ENCODE data around the gene SYN1.

The SYN1 gene

DNA sequence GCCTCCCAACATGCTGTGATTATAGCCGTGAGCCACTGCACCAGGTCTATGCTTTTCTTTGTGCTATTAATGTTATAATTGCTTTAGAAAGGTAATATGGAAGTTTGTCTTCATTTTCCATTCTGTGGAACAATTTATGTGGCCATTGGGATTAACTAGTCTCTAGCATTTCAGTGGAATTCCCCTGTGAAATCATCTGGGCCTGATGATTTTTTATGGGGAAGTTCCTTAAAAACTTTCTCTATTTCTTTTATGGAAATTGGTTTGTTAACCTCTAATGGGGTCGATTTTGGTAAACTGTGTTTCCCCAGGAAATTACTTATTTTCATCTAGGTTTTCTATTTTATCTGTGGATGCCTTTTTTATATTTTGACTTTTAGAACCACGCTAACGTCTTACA is 26.1 kb downstream of the SYN1 start:
- DNase-seq: no peak

DNA sequence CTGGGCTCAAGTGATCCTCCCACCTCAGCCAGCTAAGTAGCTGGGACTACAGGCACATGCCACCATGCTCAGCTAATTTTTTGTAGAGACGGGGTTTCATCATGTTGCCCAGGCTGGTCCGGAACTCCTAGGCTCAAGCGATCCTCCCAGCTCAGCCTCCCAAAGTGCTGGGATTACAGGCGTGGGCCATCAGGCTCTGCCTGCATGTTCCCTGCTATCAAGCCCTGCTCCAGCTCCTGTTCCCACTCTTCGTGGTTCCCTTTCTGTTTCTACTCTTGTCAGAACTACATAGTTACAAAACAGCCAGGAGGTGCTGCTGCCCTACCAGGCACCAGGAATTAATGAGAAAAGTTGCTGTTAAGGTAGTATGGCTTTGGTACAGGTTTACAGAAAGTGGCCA is 28.7 kb downstream of the SYN1 start:
- no peak for DNase-seq

DNA sequence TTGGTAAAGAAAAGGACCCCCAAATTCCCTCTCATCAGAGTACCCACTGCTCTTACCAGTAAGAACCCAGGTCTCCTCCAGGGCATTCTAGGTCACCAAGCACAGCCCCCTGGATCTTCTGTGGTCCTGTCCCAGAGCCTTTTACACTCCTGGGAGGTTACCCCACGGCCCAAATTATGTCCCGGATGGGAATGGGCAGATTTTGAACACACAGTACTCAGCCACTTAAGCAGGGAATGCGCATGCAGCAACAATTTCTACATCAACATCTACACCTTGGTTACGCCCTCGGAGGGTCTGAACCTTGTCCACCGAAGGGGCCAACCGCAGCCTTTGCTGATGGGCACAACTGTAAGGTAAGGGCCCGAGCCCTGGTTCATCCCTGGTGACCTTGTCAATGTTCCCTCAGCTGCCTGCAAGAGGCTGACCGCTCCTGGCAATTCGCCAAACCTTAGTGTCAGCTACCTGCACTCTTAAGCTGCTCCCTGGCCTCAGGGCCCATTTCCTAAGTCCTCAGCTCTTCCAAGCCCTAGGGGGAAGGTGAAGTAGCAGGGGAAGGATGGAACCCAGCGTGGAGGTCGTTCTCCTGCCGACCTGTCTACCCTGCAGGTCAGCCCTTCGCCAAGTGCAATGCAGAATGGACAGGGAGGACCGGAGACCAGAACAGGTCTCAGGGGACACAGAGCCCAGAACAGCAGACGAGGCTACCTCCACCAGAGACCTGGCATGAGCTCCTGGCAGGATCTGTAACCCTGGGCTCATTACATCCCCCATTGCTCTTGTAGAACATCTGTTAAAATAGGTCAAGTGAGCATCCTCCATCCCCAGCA is 31.5 kb downstream of the SYN1 start:
- no peak for DNase-seq

DNA sequence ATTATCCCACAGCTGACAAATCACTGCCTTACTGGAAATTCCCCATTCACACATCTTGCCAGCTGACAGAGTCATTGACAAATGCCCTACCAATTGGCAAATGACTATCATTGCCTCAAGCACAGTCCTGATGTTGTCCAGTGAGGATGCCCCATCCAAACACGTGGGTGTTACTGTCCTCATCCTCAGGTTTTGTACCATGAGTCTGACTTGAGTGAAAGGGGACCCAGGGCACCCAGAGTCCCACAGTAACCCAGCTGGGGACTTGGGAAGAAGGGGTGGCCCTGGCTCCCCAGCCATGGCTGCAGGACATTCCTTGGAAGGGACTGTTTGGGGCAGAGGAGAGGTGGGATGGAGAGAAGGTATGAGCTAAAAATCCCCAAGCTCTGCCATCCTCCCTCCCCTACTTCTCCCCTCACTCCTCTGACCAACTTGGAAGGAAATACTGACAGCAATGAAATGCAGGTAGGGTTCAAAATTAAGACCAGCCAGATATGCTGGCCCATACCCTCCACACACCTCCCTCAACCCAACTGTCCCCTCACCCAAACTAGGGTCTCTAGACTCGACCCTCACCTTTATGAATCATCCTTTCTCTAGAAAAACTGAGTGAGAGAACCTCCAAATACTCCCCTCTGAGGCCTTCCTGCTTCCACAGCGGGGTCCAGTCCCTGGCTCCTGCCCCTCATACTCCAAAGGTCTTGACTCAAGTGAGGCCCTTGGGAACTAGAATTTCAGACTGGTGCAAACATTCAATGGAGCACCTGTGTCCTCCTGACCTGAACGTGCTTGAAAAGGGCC is 32.4 kb downstream of the SYN1 start:
- no peak for DNase-seq

DNA sequence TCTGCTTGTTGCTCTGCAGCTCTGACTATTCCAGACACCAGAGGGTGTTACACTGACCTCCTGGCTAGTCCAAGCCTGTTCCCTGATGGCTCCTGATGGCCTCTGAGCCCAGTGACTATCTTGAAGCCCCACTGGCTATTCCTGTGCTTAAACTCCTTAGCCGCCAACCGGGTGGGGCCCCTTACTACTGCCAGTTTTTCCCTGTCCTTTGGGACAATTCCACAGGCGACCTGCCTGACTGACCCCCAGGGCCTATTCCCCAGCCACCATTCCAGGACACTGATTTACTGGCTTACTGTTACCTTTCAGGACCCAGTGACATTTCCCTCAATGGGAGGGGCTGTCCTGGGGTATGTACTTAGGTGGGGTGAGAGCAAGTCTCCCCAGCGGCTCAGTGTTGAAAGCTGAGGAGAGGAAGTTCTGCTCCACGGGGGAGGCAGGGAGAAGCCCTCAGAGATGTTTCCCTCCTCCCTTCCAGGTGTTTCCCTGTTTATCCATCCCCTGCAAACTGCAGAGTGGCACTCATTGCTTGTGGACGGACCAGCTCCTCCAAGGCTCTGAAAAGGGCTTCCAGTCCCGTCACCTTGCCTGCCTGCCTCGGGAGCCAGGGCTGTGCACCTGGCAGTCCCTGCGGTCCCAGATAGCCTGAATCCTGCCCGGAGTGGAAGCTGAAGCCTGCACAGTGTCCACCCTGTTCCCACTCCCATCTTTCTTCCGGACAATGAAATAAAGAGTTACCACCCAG is 33.4 kb downstream of the SYN1 start:
- no peak for DNase-seq

DNA sequence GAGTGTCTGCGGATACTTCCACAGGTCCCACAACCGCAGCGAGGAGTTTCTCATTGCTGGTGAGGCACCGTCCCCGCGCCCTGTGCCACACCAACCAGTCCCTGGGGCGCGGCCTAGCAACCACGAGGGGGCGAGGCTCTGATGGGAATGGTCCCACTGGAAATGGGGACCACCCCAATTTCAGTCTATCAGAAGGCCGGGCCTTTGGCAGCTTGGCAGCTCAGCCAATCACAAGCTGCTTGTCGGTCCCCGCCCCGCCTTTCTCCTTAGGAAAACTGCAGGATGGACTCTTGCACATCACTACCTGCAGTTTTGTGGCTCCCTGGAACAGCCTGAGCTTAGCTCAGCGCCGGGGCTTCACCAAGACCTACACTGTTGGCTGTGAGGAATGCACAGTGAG is 34.4 kb downstream of the SYN1 start:
- no peak for DNase-seq

DNA sequence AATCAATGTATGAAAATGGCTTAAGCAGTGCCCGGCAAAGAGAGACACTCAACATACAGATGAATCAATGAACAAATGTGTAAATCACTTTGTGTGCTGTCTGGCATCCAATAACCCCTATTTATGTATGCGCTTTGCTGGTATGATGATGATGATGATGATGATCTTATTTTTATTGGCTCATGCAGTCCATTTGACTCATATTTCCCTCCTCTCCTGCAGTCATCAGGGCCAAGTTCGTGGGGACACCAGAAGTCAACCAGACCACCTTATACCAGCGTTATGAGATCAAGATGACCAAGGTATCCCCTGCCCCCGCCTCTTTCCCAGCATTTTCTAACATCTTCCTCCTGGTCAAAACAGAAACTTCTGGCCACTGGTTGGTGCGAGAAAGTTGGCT is 34.9 kb downstream of the SYN1 start:
- DNase-seq: no peak

DNA sequence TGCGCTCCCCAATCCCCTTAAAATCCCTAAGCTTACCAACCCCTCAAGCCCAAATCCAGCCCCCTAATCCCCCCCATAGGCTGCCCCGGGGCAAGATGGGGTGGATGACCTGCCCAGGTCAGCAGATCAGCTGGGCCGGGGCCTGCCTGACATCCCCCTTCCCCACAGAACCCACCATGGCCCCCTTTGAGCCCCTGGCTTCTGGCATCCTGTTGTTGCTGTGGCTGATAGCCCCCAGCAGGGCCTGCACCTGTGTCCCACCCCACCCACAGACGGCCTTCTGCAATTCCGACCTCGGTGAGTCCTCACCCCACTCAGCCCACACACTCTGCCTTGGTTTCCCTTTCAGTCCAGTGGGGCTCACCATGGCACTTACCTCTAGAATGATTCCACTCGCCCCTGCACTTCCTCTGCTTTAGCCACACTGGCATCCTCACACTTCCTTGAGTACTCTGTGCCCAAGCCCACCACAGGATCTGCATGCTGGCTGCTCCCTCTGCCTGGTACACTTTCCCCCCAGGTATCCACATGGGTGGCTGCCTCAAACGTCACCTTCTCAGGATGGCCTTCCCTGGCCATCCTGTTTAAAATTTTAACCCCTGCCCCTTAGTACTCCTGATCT is 36.3 kb downstream of the SYN1 start:
- DNase-seq: no peak

DNA sequence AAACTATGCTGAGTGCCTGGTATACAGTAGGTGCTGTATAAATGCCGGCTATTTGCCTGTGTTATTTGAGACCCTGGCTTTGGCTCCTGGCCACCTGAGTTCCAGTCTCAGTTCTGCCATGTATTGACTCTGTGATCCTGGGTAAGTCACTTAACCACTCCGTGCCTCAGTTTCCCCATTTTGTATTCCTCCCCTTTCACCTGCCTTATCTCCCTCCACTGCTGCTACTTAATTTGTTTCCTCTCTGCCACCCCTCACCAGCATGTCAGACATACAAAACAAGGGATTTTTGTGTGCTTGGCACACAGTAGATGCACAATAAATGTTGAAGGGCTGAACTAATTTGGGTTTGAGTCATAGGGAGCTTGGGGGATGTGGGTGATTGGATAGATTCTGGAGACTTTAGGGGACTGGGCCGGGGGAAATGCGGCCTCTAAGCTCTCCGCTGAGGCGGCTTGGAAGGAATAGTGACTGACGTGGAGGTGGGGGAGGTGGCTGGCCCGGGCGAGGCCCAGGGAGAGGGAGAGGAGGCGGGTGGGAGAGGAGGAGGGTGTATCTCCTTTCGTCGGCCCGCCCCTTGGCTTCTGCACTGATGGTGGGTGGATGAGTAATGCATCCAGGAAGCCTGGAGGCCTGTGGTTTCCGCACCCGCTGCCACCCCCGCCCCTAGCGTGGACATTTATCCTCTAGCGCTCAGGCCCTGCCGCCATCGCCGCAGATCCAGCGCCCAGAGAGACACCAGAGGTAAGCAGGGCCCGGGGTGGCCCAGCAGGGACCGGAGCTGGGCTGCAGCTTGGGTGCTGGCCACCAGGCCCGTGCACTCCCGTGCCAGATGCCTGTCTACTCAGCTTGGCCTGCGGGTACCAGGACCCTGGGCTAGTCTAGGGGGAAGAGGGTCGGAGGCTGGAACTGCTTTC is 37.7 kb downstream of the SYN1 start, which contains the start of gene TIMP1:
TSS of gene TIMP1 (plus strand) at position 706 of the 917 bp plus-strand sequence. CDS start 980 bp downstream, outside the sequence.
- DNase-seq: no peak

DNA sequence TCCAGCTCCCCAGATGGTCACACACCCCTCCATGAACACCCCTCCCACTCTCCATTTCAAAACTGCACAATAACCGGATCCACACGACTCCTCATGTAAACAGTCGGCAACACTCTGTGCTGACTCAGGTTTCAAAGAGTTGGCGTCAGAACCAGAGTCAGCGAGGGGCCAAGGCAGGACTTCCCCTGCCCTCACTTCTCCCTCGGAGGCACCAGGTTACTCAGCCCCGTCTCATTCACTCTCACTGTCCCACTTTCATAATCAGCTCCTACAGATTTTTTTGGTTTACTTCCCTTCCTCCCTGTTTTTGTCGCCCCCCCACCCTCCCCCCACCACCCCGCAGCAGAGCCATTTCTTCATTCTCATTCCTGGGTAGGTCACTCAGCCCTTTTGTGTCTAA is 40.1 kb downstream of the SYN1 start:
- no peak for DNase-seq

DNA sequence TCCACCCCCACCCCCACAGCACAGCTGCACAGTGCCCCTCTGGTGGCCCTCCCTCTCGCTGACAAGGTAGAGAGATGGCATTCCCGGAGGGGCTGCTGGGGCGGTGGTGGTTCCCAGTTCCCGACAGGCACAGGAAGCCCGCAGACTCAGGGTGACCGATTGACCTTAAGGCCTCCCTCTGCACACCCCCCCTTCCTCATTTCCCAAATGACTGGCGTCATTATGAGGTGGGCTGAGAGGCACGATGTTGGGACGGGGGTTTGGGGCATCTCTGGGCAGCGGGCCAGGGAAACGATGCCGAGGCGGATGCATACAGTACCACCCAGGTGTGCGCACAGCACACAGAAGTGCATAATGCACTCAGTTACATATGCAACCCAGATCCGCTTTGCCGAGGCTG is 41.0 kb downstream of the SYN1 start:
- DNase-seq: no peak

DNA sequence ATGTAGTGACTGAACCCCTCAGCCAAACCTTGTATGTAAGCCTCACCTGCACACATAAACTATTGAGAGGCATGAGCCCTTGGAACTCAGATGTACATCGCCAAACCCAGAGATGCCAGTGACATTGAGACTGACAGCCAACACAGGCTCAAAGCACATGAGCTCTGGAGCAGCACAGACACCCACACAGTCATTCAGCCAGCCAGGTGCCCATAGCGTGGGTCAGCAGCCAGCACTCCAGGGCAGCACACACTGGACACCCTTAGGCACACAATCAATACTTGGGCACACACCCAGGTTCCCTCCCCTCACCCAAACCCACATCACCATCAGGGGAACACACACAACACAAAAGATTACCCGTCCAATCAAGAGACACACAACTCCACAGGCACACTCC is 41.8 kb downstream of the SYN1 start:
- DNase-seq: no peak

DNA sequence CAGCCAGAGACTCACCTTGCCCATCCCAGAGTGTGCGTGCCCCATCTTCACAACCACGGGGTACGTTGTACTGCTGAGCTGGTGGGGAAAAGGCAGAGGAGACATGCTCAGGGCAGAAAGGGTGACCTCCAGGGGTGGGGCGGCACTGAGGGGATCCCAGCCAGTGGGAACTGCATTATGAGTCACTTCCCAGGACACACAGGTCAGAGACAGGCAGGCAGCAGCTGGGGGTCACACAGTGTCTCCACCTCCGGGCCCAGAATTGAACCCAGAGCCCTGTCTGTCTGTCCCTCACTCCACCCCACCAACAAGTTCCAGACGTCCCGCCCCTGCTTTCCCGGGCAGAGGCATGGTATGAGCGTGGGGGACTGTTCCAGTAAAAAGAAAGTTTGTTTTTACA is 42.2 kb downstream of the SYN1 start:
- no peak for DNase-seq

DNA sequence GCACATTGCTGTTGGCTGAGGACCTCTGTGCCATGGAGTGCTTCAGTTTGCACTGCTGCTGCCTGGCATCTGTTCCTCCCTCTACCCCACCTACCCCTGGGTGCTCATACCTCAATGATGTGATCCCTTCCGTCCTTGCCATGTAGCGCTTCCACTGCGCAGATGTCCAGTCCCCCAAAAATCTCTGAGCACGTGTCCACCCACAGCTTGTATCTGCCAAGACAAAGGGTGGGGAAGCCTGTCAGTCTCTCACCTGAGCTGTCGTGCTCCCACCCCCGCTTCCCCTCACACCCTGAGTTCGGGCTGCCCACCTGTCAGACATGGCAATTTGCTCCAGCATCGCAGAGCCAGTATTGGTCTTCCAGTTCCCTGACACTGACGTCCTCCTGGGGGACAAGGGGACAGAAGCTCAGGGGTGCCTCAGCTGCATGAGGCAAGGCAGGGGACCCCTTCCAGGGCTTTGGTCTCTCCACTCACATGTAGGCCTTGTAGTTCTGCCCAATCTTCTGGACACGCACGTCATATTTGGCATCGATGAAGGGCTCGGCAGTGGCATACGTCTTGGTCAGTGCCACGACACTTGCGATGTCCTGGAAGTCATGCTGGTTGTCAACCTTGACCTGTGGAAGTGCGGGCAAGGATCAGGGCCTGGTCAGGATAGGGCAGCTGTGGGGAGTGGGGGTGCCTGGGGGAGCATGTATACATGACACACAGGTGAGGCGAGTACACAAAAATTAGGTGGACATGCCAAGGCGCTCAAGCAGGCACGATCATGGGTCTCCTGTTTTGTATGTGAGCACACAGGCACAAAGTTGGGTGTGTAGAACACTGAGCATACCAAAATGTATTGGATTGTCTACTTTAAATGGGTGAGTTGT is 43.4 kb downstream of the SYN1 start:
- DNase-seq: no peak

DNA sequence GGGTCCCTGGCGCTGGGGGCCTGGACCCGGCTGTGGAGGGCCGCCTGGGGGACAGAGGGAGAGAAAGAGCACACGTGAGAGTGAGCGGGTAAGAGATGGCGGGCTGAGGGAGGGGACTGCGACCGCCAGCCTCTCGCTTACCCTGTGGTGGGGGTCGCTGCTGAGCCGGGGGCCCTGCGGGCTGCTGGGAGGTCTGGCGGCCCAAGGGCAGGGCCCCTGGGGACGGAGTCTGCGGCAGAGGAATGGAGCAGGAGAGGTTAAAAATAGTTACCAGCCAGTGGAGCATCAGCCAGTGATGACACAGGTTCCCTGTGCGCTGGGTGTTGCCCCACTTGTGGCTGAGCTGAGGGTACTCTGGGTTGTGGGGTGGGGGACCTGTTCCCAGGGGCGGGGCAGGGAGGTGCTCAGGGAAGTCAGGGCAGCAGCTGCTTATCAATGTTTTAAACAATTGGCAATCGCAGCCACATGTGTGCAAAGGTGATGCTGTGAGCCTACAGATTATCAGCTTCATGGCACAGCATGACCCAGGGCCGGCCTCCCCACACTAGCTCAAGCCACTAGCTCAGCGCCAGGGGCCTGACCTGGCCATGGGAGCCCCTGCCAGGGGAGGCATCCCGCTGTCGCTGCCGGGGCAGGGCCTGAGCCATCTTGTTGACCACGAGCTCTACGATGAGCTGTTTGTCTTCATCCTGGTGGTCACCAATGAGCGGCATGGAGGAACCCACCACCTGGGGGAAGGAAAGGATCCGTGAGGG is 44.9 kb downstream of the SYN1 start:
- DNase-seq: no peak

DNA sequence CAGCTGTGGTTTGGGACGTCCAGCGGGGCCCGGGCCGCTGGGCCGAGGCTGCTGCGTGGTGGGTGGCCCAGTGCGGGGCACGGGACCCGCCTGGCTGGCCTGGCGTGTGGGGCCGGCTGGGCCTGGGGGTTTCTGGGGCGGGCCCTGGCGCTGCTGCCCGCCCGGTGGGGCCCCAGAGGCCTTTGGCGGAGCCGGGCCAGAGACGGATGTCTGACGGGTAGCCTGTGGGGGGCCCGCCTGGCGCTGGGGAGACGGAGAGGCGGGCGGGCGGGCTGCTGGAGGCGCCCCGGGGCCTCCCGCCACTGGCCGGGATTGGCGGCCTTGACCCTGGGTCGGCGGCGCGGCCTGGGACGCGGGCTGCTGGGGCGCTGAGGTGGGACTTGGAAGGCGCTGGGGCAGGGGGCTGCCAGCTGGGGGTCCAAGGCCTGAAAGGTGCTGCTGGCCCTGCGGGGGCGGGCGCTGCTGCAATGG is 45.5 kb downstream of the SYN1 start:
- DNase-seq: no peak

DNA sequence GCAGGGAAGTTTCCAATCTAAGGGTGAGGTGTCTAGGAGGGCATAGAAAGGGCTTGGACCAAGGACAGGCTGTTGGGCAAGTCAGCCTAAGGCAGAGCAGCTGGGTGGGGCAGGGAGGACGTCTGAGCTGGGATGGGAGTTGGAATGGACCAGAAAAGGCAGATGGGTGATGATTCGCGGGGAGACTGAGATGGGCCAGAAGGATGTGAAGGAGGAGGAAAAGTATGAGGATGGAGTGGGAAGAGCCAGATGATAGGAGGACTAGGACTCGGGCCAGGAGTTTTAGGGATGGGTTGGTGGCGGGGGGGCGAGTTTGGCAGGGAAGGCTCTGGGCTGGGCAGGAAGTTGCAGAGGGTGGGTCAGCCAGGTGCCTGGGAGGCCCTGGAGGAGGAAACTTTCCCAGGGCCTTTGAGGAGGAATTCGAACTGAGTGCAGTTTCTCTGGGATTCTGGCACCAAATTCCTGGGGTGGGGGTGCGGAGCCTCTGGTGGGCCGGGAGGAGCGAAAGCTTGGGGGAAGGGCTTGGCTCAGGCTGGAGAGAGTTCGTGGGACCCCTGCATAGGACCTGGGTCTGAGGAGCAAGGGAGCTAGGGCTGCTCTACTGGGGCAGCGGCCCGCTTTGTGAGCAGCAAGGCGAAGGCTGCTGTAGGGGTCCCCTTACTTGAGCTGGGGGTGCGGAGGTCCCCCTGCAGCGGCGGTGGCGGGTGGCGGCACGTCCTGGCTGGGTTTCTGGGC is 46.1 kb downstream of the SYN1 start:
- DNase-seq: no peak

DNA sequence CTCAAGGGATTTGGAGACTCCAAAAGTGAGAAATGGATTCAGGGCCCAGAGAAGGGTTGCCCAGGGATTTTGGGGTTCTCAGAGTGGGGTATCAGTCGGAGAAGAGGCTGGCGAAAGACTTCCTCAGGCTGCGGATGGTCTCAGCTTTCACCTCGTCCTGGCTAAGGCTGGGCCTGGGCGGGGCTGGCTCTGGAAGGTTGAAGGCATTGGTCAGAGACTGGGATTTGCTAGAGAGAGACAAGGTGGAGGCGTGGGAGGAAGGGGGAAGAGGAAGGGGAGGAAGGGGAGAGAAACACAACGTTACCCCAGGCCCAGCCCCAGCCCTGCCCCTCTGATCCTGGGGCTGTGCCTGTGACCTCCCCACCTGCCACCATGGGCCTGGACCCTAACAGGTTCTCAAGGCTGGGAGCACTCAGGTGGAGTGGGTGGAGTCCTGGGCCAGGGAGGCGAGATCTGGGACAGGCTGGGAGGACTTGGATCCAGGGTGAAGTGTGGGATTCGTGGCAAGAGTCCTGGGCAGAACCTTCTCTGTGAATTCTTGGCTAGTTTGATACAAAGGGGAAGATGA is 46.8 kb downstream of the SYN1 start:
- DNase-seq: no peak

DNA sequence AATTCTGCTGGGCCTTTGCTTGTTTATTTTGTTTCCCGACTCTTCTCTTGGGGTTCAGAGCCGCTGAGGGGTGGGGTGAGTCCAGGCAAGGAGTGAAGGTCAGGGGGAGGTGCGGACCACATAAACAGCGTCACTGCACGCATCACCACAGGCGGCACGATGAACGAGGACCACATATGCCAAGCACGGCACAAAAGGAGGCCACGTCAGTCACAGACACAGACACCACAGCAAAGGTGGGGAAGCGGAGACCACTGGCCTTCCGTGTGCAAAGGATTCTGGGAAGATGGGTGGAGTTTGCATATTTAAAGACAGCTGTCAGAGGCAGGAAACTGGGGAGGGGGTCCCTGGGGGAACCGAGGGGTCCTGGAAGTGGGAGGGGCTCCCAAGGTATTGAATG is 47.8 kb downstream of the SYN1 start:
- DNase-seq: no peak
